ENCODE data around the gene JAK2.

GRCh38 chr9:4969130-4969529, 15.9 kb upstream of the JAK2 start:
- TF ChIP-seq CTCF (tag by site-specific recombination; IDR thresholded peaks at IDR 0.05) = no peak
- TF ChIP-seq ZNF302 (tag by site-specific recombination; IDR thresholded peaks at IDR 0.05; ENCODE audit: low read depth) = no peak
- TF ChIP-seq ZNF670 (tag by site-specific recombination; IDR thresholded peaks at IDR 0.05; ENCODE audit: low read depth) = no peak
- no peak for TF ChIP-seq ZNF48 (tag by site-specific recombination; IDR thresholded peaks at IDR 0.05)
- TF ChIP-seq PRDM6 (tag by site-specific recombination; IDR thresholded peaks at IDR 0.05) = no peak
- TF ChIP-seq ZNF510 (tag by site-specific recombination; IDR thresholded peaks at IDR 0.05; ENCODE audit: insufficient replicate concordance) = no peak
